Spinal cord (tissue), 10 donors: ENCODE data around the gene FOXO1. TPM values are rescaled to one million over a fixed set of nuclear protein-coding genes. Genes with fewer than 3 reads are reported as not detected.

ENCODE experiments used
- DNase-seq, 6 donors: peaks; one replicate each; pipeline versions ENCODE4 v3.0.0 to v3.0.0-alpha.2; 2013 to 2015; ENCODE audit warnings: low spot score in 6 of 6, low read depth in 4 of 6
- H3K27ac ChIP-seq: one replicate; pipeline ENCODE4 v1.5.1; 2013; ENCODE audit warnings: low read depth, low read length, control low read depth
- H3K27me3 ChIP-seq: one replicate; pipeline ENCODE4 v1.6.1; 2013; ENCODE audit warnings: low read length; ENCODE audit not compliant: control insufficient read depth, insufficient read depth
- H3K36me3 ChIP-seq: one replicate; pipeline ENCODE4 v1.6.1; 2013; ENCODE audit warnings: low read length; ENCODE audit not compliant: control insufficient read depth, insufficient read depth
- H3K4me1 ChIP-seq: one replicate; pipeline ENCODE4 v1.6.1; 2013; ENCODE audit warnings: low read length; ENCODE audit not compliant: control insufficient read depth, insufficient read depth
- H3K4me3 ChIP-seq: one replicate; pipeline ENCODE4 v1.5.1; 2013; ENCODE audit warnings: low read depth, low read length, control low read depth
- H3K9me3 ChIP-seq: one replicate; pipeline ENCODE4 v1.6.1; 2013; ENCODE audit warnings: low read length; ENCODE audit not compliant: control insufficient read depth, insufficient read depth
- WGBS: methylation state at CpG from one replicate; pipeline ENCODE4 v1.1.5; 2013; ENCODE audit warnings: missing lambda C conversion rate; ENCODE audit not compliant: insufficient coverage; 5-methylcytosine and 5-hydroxymethylcytosine counted together
- polyA plus RNA-seq, 2 donors: library from polyadenylated mRNA; unstranded; fragments of 120-200 nt; gene quantifications; one replicate each; pipeline ENCODE4 v1.2.1, GENCODE V29; 2013; ENCODE audit not compliant: insufficient read length in 2 of 2
- total RNA-seq, 2 donors: library from RNA; depleted of rRNA in 1 of 2; stranded (reverse); fragments of 120-200 nt in 1 of 2; fragments of >200 nt in 1 of 2; gene quantifications; one replicate each; pipeline versions ENCODE4 v1.2.3 to v1.2.4, GENCODE V29; 2013 to 2014
- donor health status: healthy.

The FOXO1 gene
- total and polyA plus RNA-seq, 4 donors, result 10.8 to 39.1 (median 19.6) TPM

DNA sequence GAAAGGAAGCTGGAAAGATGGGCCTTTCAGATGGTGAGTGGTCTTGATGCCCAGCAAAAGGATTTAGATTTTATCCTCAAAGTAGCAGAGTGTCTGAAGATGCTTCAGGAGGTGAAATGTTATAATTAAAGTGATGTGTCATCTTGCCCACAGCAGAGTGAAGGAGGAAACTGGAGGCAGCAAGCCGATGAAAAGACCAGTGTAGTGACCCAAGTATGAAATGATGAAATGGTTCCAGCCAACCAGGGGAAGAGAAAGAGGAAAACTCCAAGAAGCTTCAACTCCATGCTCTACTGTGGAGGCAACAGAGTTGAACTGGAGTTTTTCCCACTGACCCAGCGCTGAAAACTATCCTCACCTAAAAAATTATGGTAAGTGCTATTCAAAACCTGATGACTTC, 66.7 kb downstream of the FOXO1 start:
- peaks cover 10% of the 10 kb centered on the region for H3K4me1 ChIP-seq
- no peak overlapping the region for H3K4me3 ChIP-seq
- DNase-seq, result no peak
- 100% methylated on average over 2 of the region's 2 CpGs for WGBS
- no peaks in the 10 kb centered on the region for H3K27me3 ChIP-seq
- H3K36me3 ChIP-seq, result no peaks in the 10 kb centered on the region
- H3K9me3 ChIP-seq, result no peaks in the 10 kb centered on the region
- no peak overlapping the region for H3K27ac ChIP-seq

DNA sequence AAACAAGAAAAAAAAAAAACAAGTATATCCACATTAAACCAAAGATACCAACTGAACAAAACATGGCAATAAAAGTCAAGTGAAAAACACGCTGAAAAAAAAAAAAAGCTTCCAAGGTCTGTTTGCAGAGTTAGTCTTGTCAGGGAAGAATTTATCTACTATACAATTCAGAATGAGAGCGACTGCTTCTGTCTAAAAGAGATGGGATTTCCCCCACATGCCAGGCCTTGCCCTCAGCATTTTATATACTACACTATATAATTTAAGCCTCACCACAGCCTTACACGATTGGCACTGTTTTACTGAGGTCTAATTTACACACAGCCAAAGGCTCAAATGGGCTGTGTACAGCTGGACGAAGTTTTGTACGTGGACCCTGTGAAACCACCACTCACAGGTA, 67.3 kb downstream of the FOXO1 start:
- DNase-seq, result no peak
- Histone ChIP-seq H3K4me3 (no peak overlapping the region), H3K27ac (no peak overlapping the region), H3K9me3 (no peaks in the 10 kb centered on the region), H3K27me3 (no peaks in the 10 kb centered on the region), H3K36me3 (no peaks in the 10 kb centered on the region), H3K4me1 (peaks cover 10% of the 10 kb centered on the region)
- 68% methylated on average over 2 of the region's 5 CpGs for WGBS

DNA sequence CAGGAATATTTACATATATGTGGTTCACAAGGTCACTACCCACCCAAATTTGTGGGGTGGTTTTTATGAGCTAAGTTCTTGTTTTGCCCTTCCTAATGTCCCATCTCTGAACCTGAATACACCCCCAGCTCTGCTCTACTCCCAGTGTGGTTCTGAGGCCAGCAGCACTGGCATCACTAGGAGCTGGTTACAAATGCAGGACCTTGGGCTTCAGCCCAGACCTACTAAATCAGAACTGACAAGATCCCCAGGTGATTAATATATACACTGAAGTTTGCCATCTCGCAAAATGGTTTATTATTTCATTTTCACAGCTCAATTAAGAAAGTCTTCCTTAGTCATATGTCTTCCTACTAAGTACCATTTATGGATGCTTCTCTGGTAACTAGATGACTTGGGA, 67.9 kb downstream of the FOXO1 start:
- WGBS, result no CpG with 5 or more reads among the region's 1 CpG
- H3K27ac ChIP-seq, result no peak overlapping the region

DNA sequence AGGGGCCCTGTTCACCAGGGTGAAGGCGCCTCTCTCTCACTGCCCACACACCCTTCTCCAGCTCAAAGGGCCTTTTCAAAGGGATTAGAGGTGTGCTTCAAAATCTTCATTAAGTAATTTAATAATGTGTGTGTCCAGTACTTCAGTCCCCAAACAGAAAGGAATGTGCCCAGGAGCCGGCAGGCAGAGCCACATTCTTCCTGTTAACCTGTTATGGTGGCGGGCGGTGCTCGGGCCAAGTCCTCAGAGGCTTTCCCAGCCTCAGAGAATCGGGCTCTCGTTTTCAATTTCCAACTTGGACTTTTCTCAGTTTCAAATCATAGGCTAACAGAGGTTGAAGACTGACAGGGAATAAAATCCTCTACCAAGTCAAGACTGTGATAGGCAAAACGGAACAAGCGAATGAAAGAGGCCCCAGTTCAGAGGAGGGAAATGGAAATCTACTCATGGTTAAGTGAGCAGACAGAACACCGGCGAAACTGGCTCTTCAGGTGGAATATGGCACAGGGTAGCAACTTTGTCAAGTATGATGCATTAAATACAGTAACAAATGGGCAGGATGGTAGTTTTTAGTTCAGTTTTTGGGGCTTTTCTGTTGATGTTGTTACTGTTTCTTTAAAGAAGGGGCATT, 68.6 kb downstream of the FOXO1 start:
- Histone ChIP-seq H3K36me3 (no peaks in the 10 kb centered on the region), H3K9me3 (no peaks in the 10 kb centered on the region), H3K4me1 (peaks cover 10% of the 10 kb centered on the region), H3K27me3 (no peaks in the 10 kb centered on the region), H3K4me3 (no peak overlapping the region), H3K27ac (no peak overlapping the region)
- 90% methylated on average over 4 of the region's 11 CpGs for WGBS
- DNase-seq, result no peak

More for the DNA sequence above, 67.9 kb downstream of the FOXO1 start:
- Histone ChIP-seq H3K4me1 (peaks cover 10% of the 10 kb centered on the region), H3K36me3 (no peaks in the 10 kb centered on the region), H3K27me3 (no peaks in the 10 kb centered on the region), H3K4me3 (no peak overlapping the region), H3K9me3 (no peaks in the 10 kb centered on the region)
- DNase-seq, result peak in 4 of 6 donors; percentile 33 to 54 (median 42)

DNA sequence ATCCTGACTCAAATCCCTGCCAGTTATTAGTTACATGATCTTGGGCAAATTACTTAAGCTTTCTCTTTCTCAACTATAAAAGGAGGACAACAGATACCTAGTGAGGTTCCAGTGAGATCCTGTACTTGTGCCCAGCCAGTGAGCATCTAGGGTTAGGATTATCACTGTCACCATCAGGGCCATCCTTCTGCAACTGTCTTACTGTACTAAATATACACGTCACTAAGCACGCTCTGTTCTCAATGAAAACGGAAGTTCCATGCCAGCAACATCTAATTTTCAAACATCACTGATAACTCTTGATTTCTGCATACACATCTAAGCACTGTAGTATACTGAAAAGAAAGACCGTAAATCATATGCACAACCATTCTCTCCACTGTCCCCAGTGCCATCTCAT, 70.0 kb downstream of the FOXO1 start:
- DNase-seq, result no peak
- H3K9me3 ChIP-seq, result no peaks in the 10 kb centered on the region
- H3K36me3 ChIP-seq, result no peaks in the 10 kb centered on the region
- no peak overlapping the region for H3K4me3 ChIP-seq
- H3K27ac ChIP-seq, result no peak overlapping the region
- H3K27me3 ChIP-seq, result no peaks in the 10 kb centered on the region
- WGBS, result 78% methylated on average over 1 of the region's 4 CpGs
- peaks cover 10% of the 10 kb centered on the region for H3K4me1 ChIP-seq

DNA sequence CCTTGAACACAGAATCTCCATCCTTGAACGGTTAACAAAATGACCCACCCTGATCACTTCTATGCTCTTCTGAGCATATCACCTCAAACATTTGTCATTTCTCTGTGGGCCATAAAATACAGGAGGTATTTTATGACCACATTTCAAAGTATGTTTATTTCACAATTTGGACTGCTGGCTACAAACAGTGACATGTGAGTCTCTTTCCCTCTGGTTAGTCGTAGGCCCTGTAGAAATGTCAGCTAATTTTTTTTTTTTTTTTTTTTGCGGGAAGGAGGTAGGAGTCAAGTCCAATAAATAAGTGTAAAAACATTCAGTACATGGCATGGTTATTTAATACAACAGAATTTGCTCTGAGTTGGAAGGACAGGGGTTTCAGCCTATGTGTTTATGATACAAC, 70.7 kb downstream of the FOXO1 start:
- no peak overlapping the region for H3K4me3 ChIP-seq
- WGBS, result 100% methylated on average over 1 of the region's 3 CpGs
- H3K27ac ChIP-seq, result no peak overlapping the region
- peaks cover 15% of the 10 kb centered on the region for H3K4me1 ChIP-seq
- no peaks in the 10 kb centered on the region for H3K36me3 ChIP-seq
- H3K27me3 ChIP-seq, result no peaks in the 10 kb centered on the region
- H3K9me3 ChIP-seq, result no peaks in the 10 kb centered on the region
- DNase-seq, result no peak

DNA sequence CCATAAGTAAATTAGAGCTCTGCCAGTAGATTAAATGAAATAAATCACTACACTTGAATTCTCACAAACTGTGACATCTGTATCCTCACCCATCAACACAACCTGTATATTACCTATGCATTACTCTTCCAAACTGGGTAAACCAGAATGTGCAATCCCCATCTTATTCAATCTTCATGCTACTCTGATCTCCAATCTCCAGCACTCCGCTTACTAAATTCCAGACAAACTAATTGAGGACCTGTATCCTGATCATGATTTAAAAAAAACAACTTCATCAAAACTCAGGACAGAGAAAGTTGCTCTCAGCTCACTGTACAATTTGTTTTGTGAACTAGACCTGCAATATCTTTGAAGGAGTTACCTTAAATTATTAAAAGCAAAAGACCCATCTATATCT, 74.4 kb downstream of the FOXO1 start:
- Histone ChIP-seq H3K9me3 (no peaks in the 10 kb centered on the region), H3K36me3 (no peaks in the 10 kb centered on the region), H3K27ac (no peak overlapping the region), H3K4me3 (no peak overlapping the region), H3K4me1 (peaks cover 13% of the 10 kb centered on the region), H3K27me3 (no peaks in the 10 kb centered on the region)
- 100% methylated on average over 1 of the region's 1 CpG for WGBS
- no peak for DNase-seq

DNA sequence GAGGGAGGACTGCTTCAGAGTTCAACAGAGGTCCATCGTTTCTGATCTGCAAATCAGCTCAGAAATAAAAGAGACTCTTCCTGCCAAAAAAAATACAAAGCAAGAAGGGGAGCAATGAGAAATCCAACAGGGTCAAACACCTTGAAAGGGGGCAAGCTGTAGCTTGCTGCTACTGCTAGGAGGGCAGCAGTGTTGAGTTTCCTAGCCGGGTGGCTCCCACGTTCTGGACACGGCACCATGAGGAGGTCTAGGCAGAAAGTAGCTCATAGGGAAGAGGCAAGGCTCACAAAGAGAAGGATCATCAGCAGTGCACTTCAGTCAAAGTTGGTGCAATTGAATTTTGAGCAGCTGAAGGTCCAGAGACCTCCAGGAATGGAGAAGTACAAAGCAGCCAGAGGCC, 75.3 kb downstream of the FOXO1 start:
- no peak for DNase-seq
- H3K36me3 ChIP-seq, result no peaks in the 10 kb centered on the region
- WGBS, result 97% methylated on average over 4 of the region's 4 CpGs
- H3K27me3 ChIP-seq, result no peaks in the 10 kb centered on the region
- H3K4me3 ChIP-seq, result no peak overlapping the region
- H3K4me1 ChIP-seq, result peaks cover 15% of the 10 kb centered on the region
- H3K27ac ChIP-seq, result no peak overlapping the region
- no peaks in the 10 kb centered on the region for H3K9me3 ChIP-seq

DNA sequence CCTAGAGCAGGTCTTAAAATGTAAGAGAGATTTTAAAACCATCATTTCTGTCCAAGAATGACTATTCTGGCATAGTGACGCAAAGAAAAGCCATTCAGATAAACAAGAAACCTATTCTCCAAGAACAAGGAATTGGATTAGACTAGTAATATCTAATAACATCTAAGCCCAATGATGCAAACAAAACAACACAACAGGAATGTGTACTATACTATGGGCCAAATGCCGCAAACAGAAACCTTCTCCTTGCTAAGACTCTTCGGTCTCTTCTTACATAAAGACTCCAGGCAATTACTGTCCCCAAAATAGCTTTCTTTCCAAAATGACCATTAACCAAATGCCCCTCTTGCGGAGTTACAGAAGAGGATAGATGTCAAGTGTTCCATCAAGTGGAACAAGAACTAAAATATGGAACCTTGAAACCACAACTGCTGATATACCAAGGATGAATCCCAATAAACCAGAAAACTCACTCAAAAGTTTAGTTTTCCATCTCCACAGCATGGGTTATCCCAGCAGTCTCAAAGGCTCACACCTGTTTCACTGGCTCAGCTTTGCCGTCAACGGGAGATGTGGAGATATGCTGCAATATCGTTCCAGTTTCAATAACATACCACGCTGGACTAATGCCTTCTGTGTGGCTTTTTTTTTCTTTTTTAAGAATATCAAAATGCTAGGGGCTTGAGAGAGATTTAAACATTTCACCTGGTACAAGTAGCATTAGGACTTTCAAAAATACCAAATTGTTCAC, 76.2 kb downstream of the FOXO1 start:
- no peak for DNase-seq
- Histone ChIP-seq H3K36me3 (no peaks in the 10 kb centered on the region), H3K27ac (peak overlapping the region; percentile 42), H3K4me1 (peaks cover 15% of the 10 kb centered on the region), H3K27me3 (no peaks in the 10 kb centered on the region), H3K9me3 (no peaks in the 10 kb centered on the region), H3K4me3 (no peak overlapping the region)
- WGBS, result 90% methylated on average over 4 of the region's 8 CpGs
